ENCODE results near the gene C6. TPM values are rescaled to one million over a fixed set of nuclear protein-coding genes. Genes with fewer than 3 reads are reported as not detected.

The C6 gene
- total RNA-seq, 3 donors from 2014 or later (not counting 1 experiment from before 2014, with no cell fraction given): not detected

- ATAC-seq: no peak
- TF ChIP-seq CTCF (IDR thresholded peaks at IDR 0.05): no peak
- intact Hi-C loops (cut with micrococcal nuclease): no loop called here
- no peaks in the 10 kb centered on the region for H3K4me1 Mint-ChIP-seq
- no peaks in the 10 kb centered on the region for H3K27me3 Mint-ChIP-seq (ENCODE audit: low read depth in 2 of 2)
- Histone ChIP-seq H3K36me3 (ENCODE audit: control insufficient read depth, insufficient read depth, low read length) (no peaks in the 10 kb centered on the region), H3K4me3 (ENCODE audit: low read length) (no peak overlapping the region), H3K4me1 (ENCODE audit: control insufficient read depth, insufficient read depth, low read length) (no peaks in the 10 kb centered on the region), H3K9me3 (ENCODE audit: control insufficient read depth, insufficient read depth, low read length) (no peaks in the 10 kb centered on the region), H3K27me3 (ENCODE audit: control insufficient read depth, insufficient read depth, low read length) (no peaks in the 10 kb centered on the region), H3K27ac (ENCODE audit: low read length) (no peak overlapping the region)
- H3K4me3 Mint-ChIP-seq: no peak overlapping the region
- H3K9me3 Mint-ChIP-seq: peaks cover 0 to 2% of the 10 kb centered on the region in 2 donors
- no peaks in the 10 kb centered on the region for H3K36me3 Mint-ChIP-seq
- no peak for DNase-seq
- H3K27ac Mint-ChIP-seq: no peak overlapping the region
Observed at GRCh38 chr5:41102341-41102740, 111.0 kb downstream of the C6 start.

- Histone ChIP-seq H3K27ac (ENCODE audit: low read length) (no peak overlapping the region), H3K9me3 (ENCODE audit: control insufficient read depth, insufficient read depth, low read length) (no peaks in the 10 kb centered on the region), H3K36me3 (ENCODE audit: control insufficient read depth, insufficient read depth, low read length) (no peaks in the 10 kb centered on the region), H3K4me1 (ENCODE audit: control insufficient read depth, insufficient read depth, low read length) (no peaks in the 10 kb centered on the region), H3K4me3 (ENCODE audit: low read length) (no peak overlapping the region), H3K27me3 (ENCODE audit: control insufficient read depth, insufficient read depth, low read length) (no peaks in the 10 kb centered on the region)
- no peak for DNase-seq
- no peak for TF ChIP-seq CTCF (IDR thresholded peaks at IDR 0.05)
- no peak overlapping the region for H3K4me3 Mint-ChIP-seq
- WGBS (ENCODE audit: insufficient coverage): 55% methylated on average over 2 of the region's 2 CpGs
- no peak overlapping the region for H3K27ac Mint-ChIP-seq
- peaks cover 0 to 5% of the 10 kb centered on the region in 2 donors for H3K9me3 Mint-ChIP-seq
- intact Hi-C loops (cut with micrococcal nuclease): no loop called here
- ATAC-seq: no peak
- H3K27me3 Mint-ChIP-seq (ENCODE audit: low read depth in 2 of 2): no peaks in the 10 kb centered on the region
- no peaks in the 10 kb centered on the region for H3K36me3 Mint-ChIP-seq
- H3K4me1 Mint-ChIP-seq: no peaks in the 10 kb centered on the region
Observed at GRCh38 chr5:41097642-41098041, 115.7 kb downstream of the C6 start.

- ATAC-seq: no peak
- Histone ChIP-seq H3K4me3 (ENCODE audit: low read length) (no peak overlapping the region), H3K27me3 (ENCODE audit: control insufficient read depth, insufficient read depth, low read length) (no peaks in the 10 kb centered on the region), H3K4me1 (ENCODE audit: control insufficient read depth, insufficient read depth, low read length) (no peaks in the 10 kb centered on the region), H3K36me3 (ENCODE audit: control insufficient read depth, insufficient read depth, low read length) (no peaks in the 10 kb centered on the region), H3K9me3 (ENCODE audit: control insufficient read depth, insufficient read depth, low read length) (no peaks in the 10 kb centered on the region), H3K27ac (ENCODE audit: low read length) (no peak overlapping the region)
- Mint-ChIP-seq H3K9me3 (peaks cover 5 to 7% of the 10 kb centered on the region in 2 donors), H3K27ac (no peak overlapping the region), H3K27me3 (ENCODE audit: low read depth in 2 of 2) (no peaks in the 10 kb centered on the region), H3K4me3 (no peak overlapping the region), H3K4me1 (no peaks in the 10 kb centered on the region), H3K36me3 (no peaks in the 10 kb centered on the region)
- 79% methylated on average over 5 of the region's 5 CpGs for WGBS (ENCODE audit: insufficient coverage)
- DNase-seq: no peak
- intact Hi-C loops (cut with micrococcal nuclease): no loop called here
- no peak for TF ChIP-seq CTCF (IDR thresholded peaks at IDR 0.05)
Observed at GRCh38 chr5:41095324-41096101, 117.8 kb downstream of the C6 start.

GRCh38 chr5:41094871-41095270 lies 118.5 kb downstream of the C6 start:
- intact Hi-C loops (cut with micrococcal nuclease): no loop called here
- Mint-ChIP-seq H3K27ac (no peak overlapping the region), H3K36me3 (no peaks in the 10 kb centered on the region), H3K27me3 (ENCODE audit: low read depth in 2 of 2) (no peaks in the 10 kb centered on the region), H3K9me3 (peaks cover 7 to 8% of the 10 kb centered on the region in 2 donors), H3K4me1 (no peaks in the 10 kb centered on the region), H3K4me3 (no peak overlapping the region)
- TF ChIP-seq CTCF (IDR thresholded peaks at IDR 0.05): no peak
- no peaks in the 10 kb centered on the region for H3K36me3 ChIP-seq (ENCODE audit: control insufficient read depth, insufficient read depth, low read length)
- no peaks in the 10 kb centered on the region for H3K4me1 ChIP-seq (ENCODE audit: control insufficient read depth, insufficient read depth, low read length)
- no peaks in the 10 kb centered on the region for H3K27me3 ChIP-seq (ENCODE audit: control insufficient read depth, insufficient read depth, low read length)
- ATAC-seq: no peak
- no peak for DNase-seq
- H3K27ac ChIP-seq (ENCODE audit: low read length): no peak overlapping the region
- H3K9me3 ChIP-seq (ENCODE audit: control insufficient read depth, insufficient read depth, low read length): no peaks in the 10 kb centered on the region
- no peak overlapping the region for H3K4me3 ChIP-seq (ENCODE audit: low read length)
- 67% methylated on average over 2 of the region's 2 CpGs for WGBS (ENCODE audit: insufficient coverage)
